ENCODE results near the gene GNA12. TPM values are rescaled to one million over a fixed set of nuclear protein-coding genes. Genes with fewer than 3 reads are reported as not detected.

The GNA12 gene
- total RNA-seq, 1 donor from 2014 or later, result 68.6 TPM

- no peaks in the 10 kb centered on the region for H3K9me3 Mint-ChIP-seq (ENCODE audit: low read depth)
- no peak for TF ChIP-seq CTCF (IDR thresholded peaks at IDR 0.05; ENCODE audit: unreplicated experiment)
- no peak overlapping the region for H3K27ac Mint-ChIP-seq
- H3K36me3 Mint-ChIP-seq (ENCODE audit: insufficient read depth), result no peaks in the 10 kb centered on the region
- H3K4me1 Mint-ChIP-seq (ENCODE audit: low read depth), result peaks cover 2% of the 10 kb centered on the region
- no peak for DNase-seq (ENCODE audit: low spot score, unreplicated experiment)
- no peak overlapping the region for H3K4me3 Mint-ChIP-seq (ENCODE audit: low read depth)
- H3K27me3 Mint-ChIP-seq, result no peaks in the 10 kb centered on the region
Measured at GRCh38 chr7:2880051-2880450, 35.9 kb upstream of the GNA12 start.

GRCh38 chr7:2879354-2879753 lies 35.2 kb upstream of the GNA12 start:
- Mint-ChIP-seq H3K27ac (no peak overlapping the region), H3K9me3 (ENCODE audit: low read depth) (no peaks in the 10 kb centered on the region), H3K4me1 (ENCODE audit: low read depth) (peaks cover 2% of the 10 kb centered on the region), H3K36me3 (ENCODE audit: insufficient read depth) (no peaks in the 10 kb centered on the region), H3K27me3 (no peaks in the 10 kb centered on the region), H3K4me3 (ENCODE audit: low read depth) (no peak overlapping the region)
- TF ChIP-seq CTCF (IDR thresholded peaks at IDR 0.05; ENCODE audit: unreplicated experiment), result no peak
- DNase-seq (ENCODE audit: low spot score, unreplicated experiment), result no peak

- peaks cover 2% of the 10 kb centered on the region for H3K4me1 Mint-ChIP-seq (ENCODE audit: low read depth)
- DNase-seq (ENCODE audit: low spot score, unreplicated experiment), result no peak
- H3K4me3 Mint-ChIP-seq (ENCODE audit: low read depth), result no peak overlapping the region
- no peaks in the 10 kb centered on the region for H3K36me3 Mint-ChIP-seq (ENCODE audit: insufficient read depth)
- no peaks in the 10 kb centered on the region for H3K27me3 Mint-ChIP-seq
- no peaks in the 10 kb centered on the region for H3K9me3 Mint-ChIP-seq (ENCODE audit: low read depth)
- TF ChIP-seq CTCF (IDR thresholded peaks at IDR 0.05; ENCODE audit: unreplicated experiment), result no peak
- H3K27ac Mint-ChIP-seq, result no peak overlapping the region
Measured at GRCh38 chr7:2878306-2878705, 34.2 kb upstream of the GNA12 start.

- Mint-ChIP-seq H3K4me1 (ENCODE audit: low read depth) (peaks cover 2% of the 10 kb centered on the region), H3K27ac (no peak overlapping the region), H3K27me3 (no peaks in the 10 kb centered on the region), H3K4me3 (ENCODE audit: low read depth) (no peak overlapping the region), H3K36me3 (ENCODE audit: insufficient read depth) (no peaks in the 10 kb centered on the region), H3K9me3 (ENCODE audit: low read depth) (no peaks in the 10 kb centered on the region)
- TF ChIP-seq CTCF (IDR thresholded peaks at IDR 0.05; ENCODE audit: unreplicated experiment), result no peak
- no peak for DNase-seq (ENCODE audit: low spot score, unreplicated experiment)
Measured at GRCh38 chr7:2876031-2876731, 32.1 kb upstream of the GNA12 start.

GRCh38 chr7:2873686-2874551 lies 29.8 kb upstream of the GNA12 start:
- DNase-seq (ENCODE audit: low spot score, unreplicated experiment), result no peak
- Mint-ChIP-seq H3K27ac (peak overlapping the region; percentile 95), H3K4me3 (ENCODE audit: low read depth) (no peak overlapping the region), H3K36me3 (ENCODE audit: insufficient read depth) (no peaks in the 10 kb centered on the region), H3K9me3 (ENCODE audit: low read depth) (no peaks in the 10 kb centered on the region), H3K4me1 (ENCODE audit: low read depth) (peaks cover 4% of the 10 kb centered on the region), H3K27me3 (no peaks in the 10 kb centered on the region)
- TF ChIP-seq CTCF (IDR thresholded peaks at IDR 0.05; ENCODE audit: unreplicated experiment), result no peak

All from progenitor cell of endocrine pancreas (in vitro differentiated cells).